Epithelial cell of esophagus (primary cell): ENCODE measurements around the gene DNAJB8.

ENCODE experiments used
- DNase-seq: peaks from one replicate; pipeline ENCODE4 v3.0.0; 2010; ENCODE audit warnings: low read depth
- H3K4me3 ChIP-seq: 2 replicates; pipeline ENCODE4 v1.5.1; 2011; ENCODE audit warnings: mild to moderate bottlenecking, low read length, control low read depth
- TF ChIP-seq, protein P1 (sequence below): IDR thresholded peaks from 2 replicates; pipeline ENCODE4 v1.5.1; 2011; ENCODE audit warnings: low read depth, mild to moderate bottlenecking, low read length, control low read depth, inconsistent platforms; ENCODE audit not compliant: insufficient read depth; ENCODE audit errors: missing control alignments

The DNAJB8 gene

DNA sequence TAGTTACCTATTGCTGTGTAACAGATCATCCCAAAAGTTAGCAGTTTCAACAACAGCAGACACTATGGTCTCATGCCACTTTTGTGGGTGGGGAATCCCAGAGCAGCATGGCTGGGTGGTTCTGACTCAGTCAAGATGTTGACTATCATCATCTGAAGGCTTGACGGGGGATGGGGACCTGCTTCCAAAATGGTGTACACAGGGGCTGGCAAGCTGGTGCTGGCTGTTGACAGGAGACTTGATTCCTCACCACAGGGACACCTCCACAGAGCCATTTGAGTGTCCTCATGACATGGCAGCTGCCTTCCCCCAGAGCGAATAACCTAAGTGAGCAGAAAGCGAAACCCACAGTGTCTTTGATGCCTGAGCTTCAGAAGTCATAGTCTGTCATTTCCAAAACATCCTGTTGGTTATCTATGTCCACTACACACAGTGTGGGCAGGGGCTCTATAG lies 19.1 kb downstream of the DNAJB8 start:
- TF ChIP-seq, protein P1, sequence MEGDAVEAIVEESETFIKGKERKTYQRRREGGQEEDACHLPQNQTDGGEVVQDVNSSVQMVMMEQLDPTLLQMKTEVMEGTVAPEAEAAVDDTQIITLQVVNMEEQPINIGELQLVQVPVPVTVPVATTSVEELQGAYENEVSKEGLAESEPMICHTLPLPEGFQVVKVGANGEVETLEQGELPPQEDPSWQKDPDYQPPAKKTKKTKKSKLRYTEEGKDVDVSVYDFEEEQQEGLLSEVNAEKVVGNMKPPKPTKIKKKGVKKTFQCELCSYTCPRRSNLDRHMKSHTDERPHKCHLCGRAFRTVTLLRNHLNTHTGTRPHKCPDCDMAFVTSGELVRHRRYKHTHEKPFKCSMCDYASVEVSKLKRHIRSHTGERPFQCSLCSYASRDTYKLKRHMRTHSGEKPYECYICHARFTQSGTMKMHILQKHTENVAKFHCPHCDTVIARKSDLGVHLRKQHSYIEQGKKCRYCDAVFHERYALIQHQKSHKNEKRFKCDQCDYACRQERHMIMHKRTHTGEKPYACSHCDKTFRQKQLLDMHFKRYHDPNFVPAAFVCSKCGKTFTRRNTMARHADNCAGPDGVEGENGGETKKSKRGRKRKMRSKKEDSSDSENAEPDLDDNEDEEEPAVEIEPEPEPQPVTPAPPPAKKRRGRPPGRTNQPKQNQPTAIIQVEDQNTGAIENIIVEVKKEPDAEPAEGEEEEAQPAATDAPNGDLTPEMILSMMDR: no peak
- no peak for DNase-seq
- H3K4me3 ChIP-seq: no peak overlapping the region

GRCh38 chr3:128446821-128447220 lies 19.9 kb downstream of the DNAJB8 start:
- TF ChIP-seq, protein P1: no peak

DNA sequence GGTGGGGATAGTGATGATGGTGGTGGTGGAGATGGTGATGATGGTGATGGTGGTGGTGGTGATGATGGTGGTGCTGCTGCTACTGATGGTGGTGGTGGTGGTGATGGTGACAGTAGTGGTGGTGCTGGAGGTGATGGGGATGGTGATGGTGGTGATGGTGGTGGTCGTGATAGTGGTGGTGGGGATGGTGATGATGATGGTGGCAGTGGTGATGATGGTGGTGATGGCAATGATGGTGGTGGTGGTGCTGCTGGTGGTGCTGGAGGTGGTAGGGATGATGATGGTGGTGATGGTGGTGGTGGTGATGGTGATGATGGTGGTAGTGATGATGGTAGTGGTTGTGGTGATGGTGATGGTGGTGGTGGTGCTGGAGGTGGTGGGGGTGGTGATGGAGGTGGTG lies 21.3 kb downstream of the DNAJB8 start:
- TF ChIP-seq, protein P1: no peak
- no peak for DNase-seq
- H3K4me3 ChIP-seq: no peak overlapping the region

More at GRCh38 chr3:128446821-128447220, 19.9 kb downstream of the DNAJB8 start:
- no peak for DNase-seq
- no peak overlapping the region for H3K4me3 ChIP-seq

- TF ChIP-seq, protein P1: no peak
- no peak for DNase-seq
- no peak overlapping the region for H3K4me3 ChIP-seq
Observed at GRCh38 chr3:128443771-128444170, 22.9 kb downstream of the DNAJB8 start.

GRCh38 chr3:128442949-128443348 lies 23.7 kb downstream of the DNAJB8 start:
- TF ChIP-seq, protein P1: no peak

DNA sequence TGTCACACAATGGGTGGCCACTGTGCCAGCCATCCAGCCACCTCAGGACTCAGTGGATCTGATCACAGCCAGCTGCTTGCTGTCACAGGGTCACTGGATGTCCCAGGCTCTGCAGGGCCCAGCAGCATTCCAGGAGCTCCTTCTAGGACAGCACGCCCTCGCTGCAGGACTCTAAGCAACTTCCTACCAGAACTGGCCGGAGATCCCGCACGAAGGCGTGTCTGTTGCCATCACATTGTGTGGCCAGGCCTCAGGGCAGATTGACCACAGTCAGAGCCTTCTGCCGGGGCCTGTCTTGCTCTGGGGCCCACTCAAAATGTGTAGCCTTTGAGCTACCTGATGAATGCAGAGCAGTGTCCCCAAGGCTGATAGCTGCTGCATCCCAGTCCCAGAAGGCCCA lies 24.6 kb downstream of the DNAJB8 start:
- no peak overlapping the region for H3K4me3 ChIP-seq
- TF ChIP-seq, protein P1: no peak
- DNase-seq: no peak

More at GRCh38 chr3:128442949-128443348, 23.7 kb downstream of the DNAJB8 start:
- H3K4me3 ChIP-seq: no peak overlapping the region
- DNase-seq: no peak

DNA sequence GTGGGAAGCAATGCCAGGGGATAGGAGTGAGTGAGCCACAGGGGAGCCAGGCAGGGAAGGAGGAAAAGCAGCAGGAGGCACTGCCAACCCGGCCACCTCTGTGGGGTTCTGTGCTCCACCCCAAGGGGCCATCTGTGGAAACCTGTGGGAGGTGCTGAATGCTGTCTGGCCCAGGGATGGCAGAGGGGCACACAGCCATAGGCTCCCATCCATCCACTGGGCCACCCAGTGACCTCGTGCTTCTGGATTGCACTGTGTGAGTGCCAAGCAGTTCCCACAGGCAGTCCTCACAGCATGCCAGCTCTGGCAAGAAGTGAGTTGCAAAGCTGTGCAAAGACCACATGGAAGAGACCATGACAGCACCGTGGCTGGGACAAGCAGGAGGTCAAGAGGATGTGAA lies 27.5 kb downstream of the DNAJB8 start:
- TF ChIP-seq, protein P1: no peak
- DNase-seq: no peak
- no peak overlapping the region for H3K4me3 ChIP-seq
